ENCODE results near the gene PDE11A.

- TF ChIP-seq POLR2A (IDR thresholded peaks at IDR 0.05; ENCODE audit: low read depth, low read length), result no peak
- no peak for TF ChIP-seq POLR2AphosphoS5 (IDR thresholded peaks at IDR 0.05; ENCODE audit: low read depth, low read length)
- TF ChIP-seq TAF1 (IDR thresholded peaks at IDR 0.05; ENCODE audit: borderline replicate concordance, low read depth, low read length), result no peak
Observed at GRCh38 chr2:177599956-177600355, 472.6 kb downstream of the PDE11A start.

Data from GM12892 (cell line).